Caco-2 (cell line): Measurements from ENCODE around the gene ERC2. TPM values are rescaled to one million over a fixed set of nuclear protein-coding genes. Genes with fewer than 3 reads are reported as not detected.

Source experiments
- BruUV-seq: library from RNA; stranded (reverse); fragments of 400-500 nt; replicated peaks from 2 replicates; lab custom pipeline; 2021; lab: Mats Ljungman, UMichigan
- CTCF ChIA-PET: fragments of 300-600 bp; sonication (Branson Sonifier 250); formaldehyde crosslinking; loops from one replicate; lab custom pipeline; 2022; ENCODE audit warnings: antibody characterized with exemption; lab: Charles Lee
- POLR2A ChIA-PET: fragments of 300-600 bp; sonication (Branson Sonifier 250); formaldehyde crosslinking; loops from one replicate; lab custom pipeline; 2022; ENCODE audit warnings: antibody characterized with exemption; lab: Charles Lee
- DNase-seq, 2 experiments: peaks; one replicate each; pipeline versions ENCODE4 v3.0.0 to v3.0.0-alpha.2; 2020 to 2022
- H3K27me3 ChIP-seq: replicated peaks from 2 replicates; pipeline ENCODE4 v1.6.0; 2011; ENCODE audit warnings: low read length; ENCODE audit not compliant: control insufficient read depth, insufficient read depth
- H3K36me3 ChIP-seq: 2 replicates; pipeline ENCODE4 v1.5.1; 2011; ENCODE audit warnings: low read length; ENCODE audit not compliant: control insufficient read depth, insufficient read depth
- H3K4me1 ChIP-seq: fragments of 250-450 bp; sonication (Bioruptor Pico); 2 replicates; pipeline ENCODE4 v1.5.1; 2020; ENCODE audit warnings: mild to moderate bottlenecking
- H3K4me3 ChIP-seq: 2 replicates; pipeline ENCODE4 v1.5.1; 2011; ENCODE audit warnings: low read depth, mild to moderate bottlenecking, control low read depth, low read length
- H3K9me3 ChIP-seq: fragments of 250-450 bp; sonication (Bioruptor Pico); 2 replicates; pipeline ENCODE4 v1.5.1; 2020; ENCODE audit warnings: mild to moderate bottlenecking, moderate library complexity
- H3K27ac Mint-ChIP-seq: one replicate; pipeline ENCODE4 v1.8.0; 2022; ENCODE audit warnings: mixed read lengths; ENCODE audit not compliant: unreplicated experiment
- H3K27me3 Mint-ChIP-seq: one replicate; pipeline ENCODE4 v1.8.0; 2022; ENCODE audit warnings: mixed read lengths; ENCODE audit not compliant: insufficient read depth, unreplicated experiment
- H3K36me3 Mint-ChIP-seq: one replicate; pipeline ENCODE4 v1.8.0; 2022; ENCODE audit warnings: mild to moderate bottlenecking, mixed read lengths; ENCODE audit not compliant: insufficient read depth, unreplicated experiment
- H3K4me1 Mint-ChIP-seq: one replicate; pipeline ENCODE4 v1.8.0; 2022; ENCODE audit warnings: low read depth, mixed read lengths; ENCODE audit not compliant: unreplicated experiment
- H3K4me3 Mint-ChIP-seq: one replicate; pipeline ENCODE4 v1.8.0; 2022; ENCODE audit warnings: mild to moderate bottlenecking, moderate library complexity, mixed read lengths; ENCODE audit not compliant: unreplicated experiment
- H3K9me3 Mint-ChIP-seq: one replicate; pipeline ENCODE4 v1.8.0; 2022; ENCODE audit warnings: mixed read lengths; ENCODE audit not compliant: unreplicated experiment
- CTCF ChIP-seq, 2 experiments: fragments of 200-600 bp in 1 of 2; IDR thresholded peaks; 1 replicate in 1 of 2; 2 replicates in 1 of 2; pipeline versions ENCODE4 v1.5.1 to v1.8.0; 2011 to 2022; ENCODE audit warnings: antibody characterized with exemption in 1 of 2, control low read depth in 1 of 2, inconsistent platforms in 1 of 2, low read depth in 1 of 2, low read length in 1 of 2, mild to moderate bottlenecking in 1 of 2, moderate library complexity in 1 of 2; ENCODE audit not compliant: insufficient read depth in 1 of 2, severe bottlenecking in 1 of 2, unreplicated experiment in 1 of 2
- intact Hi-C: fragments of 100-400 bp; cut with micrococcal nuclease; formaldehyde crosslinking; loops from one replicate; pipeline ENCODE4 v1.10.0; 2022; ENCODE audit not compliant: unreplicated experiment
- total RNA-seq: library from RNA; stranded (reverse); gene quantifications from 2 replicates; pipeline ENCODE4 v1.2.3, GENCODE V29; 2022

ERC2 gene
- total RNA-seq, 1 experiment from 2014 or later: 0.54 TPM

GRCh38 chr3:55771503-55771902 lies 696.8 kb downstream of the ERC2 start:
- Mint-ChIP-seq H3K9me3 (no peaks in the 10 kb centered on the region), H3K27ac (no peak overlapping the region), H3K27me3 (peaks cover 7% of the 10 kb centered on the region), H3K4me1 (no peaks in the 10 kb centered on the region), H3K4me3 (no peak overlapping the region), H3K36me3 (no peaks in the 10 kb centered on the region)
- POLR2A ChIA-PET: no interaction called here
- CTCF ChIA-PET: no interaction called here
- TF ChIP-seq CTCF (IDR thresholded peaks at IDR 0.05; ENCODE audit: insufficient read depth in 1 of 2, low read depth in 1 of 2, low read length in 1 of 2, severe bottlenecking in 1 of 2, unreplicated experiment in 1 of 2): no peak
- no peaks in the 10 kb centered on the region for H3K27me3 ChIP-seq
- H3K4me3 ChIP-seq: no peak overlapping the region
- no peaks in the 10 kb centered on the region for H3K4me1 ChIP-seq
- H3K9me3 ChIP-seq: no peaks in the 10 kb centered on the region
- intact Hi-C loops: no loop called here
- no peaks in the 10 kb centered on the region for H3K36me3 ChIP-seq
- no TSS peak for BruUV-seq
- no peak for DNase-seq

GRCh38 chr3:55770077-55770476 lies 698.2 kb downstream of the ERC2 start:
- no peaks in the 10 kb centered on the region; the same call in 1 of the 2 replicates for H3K27me3 ChIP-seq
- intact Hi-C loops: no loop called here
- Mint-ChIP-seq H3K4me1 (no peaks in the 10 kb centered on the region), H3K4me3 (no peak overlapping the region), H3K36me3 (no peaks in the 10 kb centered on the region), H3K27ac (no peak overlapping the region), H3K9me3 (no peaks in the 10 kb centered on the region), H3K27me3 (peaks cover 8% of the 10 kb centered on the region)
- no peak for TF ChIP-seq CTCF (IDR thresholded peaks at IDR 0.05; ENCODE audit: insufficient read depth in 1 of 2, low read depth in 1 of 2, low read length in 1 of 2, severe bottlenecking in 1 of 2, unreplicated experiment in 1 of 2)
- H3K36me3 ChIP-seq: no peaks in the 10 kb centered on the region
- H3K4me1 ChIP-seq: no peaks in the 10 kb centered on the region
- BruUV-seq: no TSS peak
- H3K9me3 ChIP-seq: no peaks in the 10 kb centered on the region
- no peak for DNase-seq
- no peak overlapping the region for H3K4me3 ChIP-seq
- ChIA-PET CTCF (no interaction called here), POLR2A (no interaction called here)

GRCh38 chr3:55766753-55767152 lies 701.5 kb downstream of the ERC2 start:
- no peak for TF ChIP-seq CTCF (IDR thresholded peaks at IDR 0.05; ENCODE audit: insufficient read depth in 1 of 2, low read depth in 1 of 2, low read length in 1 of 2, severe bottlenecking in 1 of 2, unreplicated experiment in 1 of 2)
- Histone ChIP-seq H3K36me3 (no peaks in the 10 kb centered on the region), H3K9me3 (no peaks in the 10 kb centered on the region), H3K4me3 (no peak overlapping the region), H3K27me3 (no peaks in the 10 kb centered on the region; the same call in 1 of the 2 replicates), H3K4me1 (no peaks in the 10 kb centered on the region)
- Mint-ChIP-seq H3K4me3 (no peak overlapping the region), H3K27me3 (peaks cover 7% of the 10 kb centered on the region), H3K9me3 (no peaks in the 10 kb centered on the region), H3K4me1 (no peaks in the 10 kb centered on the region), H3K36me3 (no peaks in the 10 kb centered on the region), H3K27ac (no peak overlapping the region)
- no TSS peak for BruUV-seq
- ChIA-PET CTCF (no interaction called here), POLR2A (no interaction called here)
- DNase-seq: no peak
- intact Hi-C loops: no loop called here
